Memory B cell (primary cell): ENCODE results near the gene HS2ST1.

Experiments used
- ATAC-seq: fragments of 150-1000 bp; cut with Tn5 transposase; 2 replicates; pipeline ENCODE4 v1.10.0; 2021; ENCODE audit warnings: low read depth, mild to moderate bottlenecking, moderate library complexity
- DNase-seq, 2 donors: peaks; one replicate each; pipeline ENCODE4 v3.0.0; 2022; ENCODE audit warnings: low spot score in 2 of 2
- H3K27ac Mint-ChIP-seq: one replicate; pipeline ENCODE4 v1.8.0; 2022; ENCODE audit warnings: mild to moderate bottlenecking, moderate library complexity, mixed read lengths
- H3K27me3 Mint-ChIP-seq: one replicate; pipeline ENCODE4 v1.8.0; 2022; ENCODE audit warnings: mixed read lengths
- H3K36me3 Mint-ChIP-seq: one replicate; pipeline ENCODE4 v1.8.0; 2022; ENCODE audit warnings: mild to moderate bottlenecking, mixed read lengths
- H3K4me1 Mint-ChIP-seq: one replicate; pipeline ENCODE4 v1.8.0; 2022; ENCODE audit warnings: mixed read lengths
- H3K4me3 Mint-ChIP-seq: one replicate; pipeline ENCODE4 v1.8.0; 2022; ENCODE audit warnings: mild to moderate bottlenecking, moderate library complexity, mixed read lengths
- H3K9me3 Mint-ChIP-seq: one replicate; pipeline ENCODE4 v1.8.0; 2022; ENCODE audit warnings: mixed read lengths

HS2ST1 gene

GRCh38 chr1:87134061-87134460, 219.6 kb downstream of the HS2ST1 start:
- DNase-seq (no peak), ATAC-seq (no peak)
- Mint-ChIP-seq H3K9me3 (no peaks in the 10 kb centered on the region), H3K36me3 (no peaks in the 10 kb centered on the region), H3K27me3 (peaks cover 4% of the 10 kb centered on the region), H3K4me3 (no peak overlapping the region), H3K4me1 (peaks cover 5% of the 10 kb centered on the region), H3K27ac (no peak overlapping the region)

GRCh38 chr1:87134625-87135328, 220.3 kb downstream of the HS2ST1 start:
- no peaks in the 10 kb centered on the region for H3K9me3 Mint-ChIP-seq
- no peak for DNase-seq
- no peak overlapping the region for H3K27ac Mint-ChIP-seq

GRCh38 chr1:87135329-87135712, 220.9 kb downstream of the HS2ST1 start:
- Mint-ChIP-seq H3K27ac (no peak overlapping the region), H3K4me3 (no peak overlapping the region), H3K27me3 (peaks cover 4% of the 10 kb centered on the region), H3K9me3 (no peaks in the 10 kb centered on the region), H3K36me3 (no peaks in the 10 kb centered on the region), H3K4me1 (peaks cover 5% of the 10 kb centered on the region)
- no peak for DNase-seq
- no peak for ATAC-seq

More at GRCh38 chr1:87134625-87135328, 220.3 kb downstream of the HS2ST1 start:
- H3K4me3 Mint-ChIP-seq: no peak overlapping the region
- H3K27me3 Mint-ChIP-seq: peaks cover 4% of the 10 kb centered on the region
- ATAC-seq: no peak
- peaks cover 5% of the 10 kb centered on the region for H3K4me1 Mint-ChIP-seq
- H3K36me3 Mint-ChIP-seq: no peaks in the 10 kb centered on the region

- no peaks in the 10 kb centered on the region for H3K36me3 Mint-ChIP-seq
- H3K9me3 Mint-ChIP-seq: no peaks in the 10 kb centered on the region
- ATAC-seq (no peak), DNase-seq (no peak)
- no peak overlapping the region for H3K27ac Mint-ChIP-seq
- H3K4me3 Mint-ChIP-seq: no peak overlapping the region
- peaks cover 5% of the 10 kb centered on the region for H3K4me1 Mint-ChIP-seq
- peaks cover 4% of the 10 kb centered on the region for H3K27me3 Mint-ChIP-seq
Observed at GRCh38 chr1:87136607-87137341, 222.3 kb downstream of the HS2ST1 start.

GRCh38 chr1:87137342-87137739, 222.9 kb downstream of the HS2ST1 start:
- no peak for DNase-seq
- H3K4me1 Mint-ChIP-seq: peaks cover 5% of the 10 kb centered on the region
- no peak for ATAC-seq
- no peaks in the 10 kb centered on the region for H3K36me3 Mint-ChIP-seq
- H3K9me3 Mint-ChIP-seq: no peaks in the 10 kb centered on the region
- H3K27ac Mint-ChIP-seq: no peak overlapping the region
- peaks cover 4% of the 10 kb centered on the region for H3K27me3 Mint-ChIP-seq
- no peak overlapping the region for H3K4me3 Mint-ChIP-seq

- Mint-ChIP-seq H3K4me3 (no peak overlapping the region), H3K27me3 (peaks cover 6% of the 10 kb centered on the region), H3K4me1 (no peaks in the 10 kb centered on the region), H3K9me3 (no peaks in the 10 kb centered on the region), H3K27ac (no peak overlapping the region), H3K36me3 (no peaks in the 10 kb centered on the region)
- DNase-seq: no peak
- no peak for ATAC-seq
Observed at GRCh38 chr1:87140831-87141540, 226.6 kb downstream of the HS2ST1 start.

GRCh38 chr1:87141556-87141955, 227.1 kb downstream of the HS2ST1 start:
- ATAC-seq (no peak), DNase-seq (no peak)
- no peak overlapping the region for H3K4me3 Mint-ChIP-seq
- H3K4me1 Mint-ChIP-seq: no peaks in the 10 kb centered on the region
- no peaks in the 10 kb centered on the region for H3K9me3 Mint-ChIP-seq
- peaks cover 9% of the 10 kb centered on the region for H3K27me3 Mint-ChIP-seq
- H3K36me3 Mint-ChIP-seq: no peaks in the 10 kb centered on the region
- H3K27ac Mint-ChIP-seq: no peak overlapping the region

GRCh38 chr1:87143413-87144135, 229.1 kb downstream of the HS2ST1 start:
- H3K36me3 Mint-ChIP-seq: no peaks in the 10 kb centered on the region
- no peaks in the 10 kb centered on the region for H3K4me1 Mint-ChIP-seq
- peaks cover 10% of the 10 kb centered on the region for H3K27me3 Mint-ChIP-seq
- no peaks in the 10 kb centered on the region for H3K9me3 Mint-ChIP-seq
- DNase-seq (no peak), ATAC-seq (no peak)
- no peak overlapping the region for H3K4me3 Mint-ChIP-seq
- no peak overlapping the region for H3K27ac Mint-ChIP-seq

GRCh38 chr1:87144316-87144895, 230.0 kb downstream of the HS2ST1 start:
- H3K9me3 Mint-ChIP-seq: no peaks in the 10 kb centered on the region
- H3K27ac Mint-ChIP-seq: no peak overlapping the region
- H3K27me3 Mint-ChIP-seq: peaks cover 17% of the 10 kb centered on the region
- no peak overlapping the region for H3K4me3 Mint-ChIP-seq
- no peaks in the 10 kb centered on the region for H3K4me1 Mint-ChIP-seq
- no peak for ATAC-seq
- DNase-seq: no peak
- no peaks in the 10 kb centered on the region for H3K36me3 Mint-ChIP-seq

- ATAC-seq (no peak), DNase-seq (no peak)
- H3K9me3 Mint-ChIP-seq: no peaks in the 10 kb centered on the region
- no peaks in the 10 kb centered on the region for H3K4me1 Mint-ChIP-seq
- H3K4me3 Mint-ChIP-seq: no peak overlapping the region
- peaks cover 18% of the 10 kb centered on the region for H3K27me3 Mint-ChIP-seq
- no peak overlapping the region for H3K27ac Mint-ChIP-seq
- H3K36me3 Mint-ChIP-seq: no peaks in the 10 kb centered on the region
Observed at GRCh38 chr1:87144981-87145380, 230.5 kb downstream of the HS2ST1 start.

- Mint-ChIP-seq H3K9me3 (no peaks in the 10 kb centered on the region), H3K4me1 (peaks cover 3% of the 10 kb centered on the region), H3K27ac (no peak overlapping the region), H3K4me3 (no peak overlapping the region), H3K36me3 (no peaks in the 10 kb centered on the region), H3K27me3 (peaks cover 23% of the 10 kb centered on the region)
- ATAC-seq: no peak
- DNase-seq: no peak
Observed at GRCh38 chr1:87146538-87146937, 232.1 kb downstream of the HS2ST1 start.

- Mint-ChIP-seq H3K4me3 (no peak overlapping the region), H3K9me3 (no peaks in the 10 kb centered on the region), H3K36me3 (no peaks in the 10 kb centered on the region), H3K27ac (no peak overlapping the region), H3K27me3 (peaks cover 24% of the 10 kb centered on the region), H3K4me1 (peaks cover 7% of the 10 kb centered on the region)
- ATAC-seq: no peak
- no peak for DNase-seq
Observed at GRCh38 chr1:87146986-87147385, 232.6 kb downstream of the HS2ST1 start.

GRCh38 chr1:87147851-87148250, 233.4 kb downstream of the HS2ST1 start:
- H3K27me3 Mint-ChIP-seq: peaks cover 25% of the 10 kb centered on the region
- DNase-seq: no peak
- H3K4me1 Mint-ChIP-seq: peaks cover 8% of the 10 kb centered on the region
- H3K4me3 Mint-ChIP-seq: no peak overlapping the region
- H3K9me3 Mint-ChIP-seq: no peaks in the 10 kb centered on the region
- H3K27ac Mint-ChIP-seq: no peak overlapping the region
- no peak for ATAC-seq
- no peaks in the 10 kb centered on the region for H3K36me3 Mint-ChIP-seq
